HG03196 (cell line): Measurements from ENCODE around the gene MPST.
"Not testable (repeated sequence)": the region's sequence is repeated elsewhere in the genome, so short reads cannot be mapped to it uniquely, and the experiment has no call there.

Source experiments
- ATAC-seq: cut with Tn5 transposase; IDR thresholded peaks from one replicate; pipeline ENCODE4 v1.9.1; 2021; ENCODE audit not compliant: unreplicated experiment

The MPST gene

DNA sequence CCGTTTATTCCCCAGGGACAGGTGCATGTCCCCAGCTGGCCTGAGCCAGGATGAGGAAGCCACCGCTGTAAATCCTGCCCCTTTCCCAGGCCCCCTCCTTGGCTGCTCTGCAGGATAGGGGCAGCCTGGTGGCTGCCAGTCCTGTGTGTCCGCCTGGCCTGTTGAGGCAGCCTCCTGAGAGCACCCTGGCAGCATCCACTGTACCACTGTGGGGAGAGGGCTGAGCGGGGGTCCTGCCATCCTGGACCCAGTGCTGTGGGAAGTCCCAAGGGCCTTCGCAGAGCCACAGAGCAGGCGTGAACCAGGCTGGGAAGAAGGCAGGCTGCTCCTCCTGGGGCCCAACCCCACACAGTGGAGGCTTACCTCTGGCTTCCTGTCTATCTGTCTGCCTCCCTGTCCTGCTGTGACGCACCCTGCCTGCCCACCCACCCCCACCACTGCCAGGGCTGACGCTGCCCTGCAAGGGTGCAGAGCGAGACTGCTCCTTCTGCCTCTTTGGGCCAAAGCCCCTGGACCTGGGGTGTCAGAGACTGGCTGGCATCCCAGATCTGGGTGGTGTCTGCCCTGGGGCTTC, 40.4 kb downstream of the MPST start:
- ATAC-seq, result no peak

- no peak for ATAC-seq
Measured at GRCh38 chr22:37060801-37061610, 41.5 kb downstream of the MPST start.

- no peak for ATAC-seq
Measured at GRCh38 chr22:37061611-37062375, 42.3 kb downstream of the MPST start.

DNA sequence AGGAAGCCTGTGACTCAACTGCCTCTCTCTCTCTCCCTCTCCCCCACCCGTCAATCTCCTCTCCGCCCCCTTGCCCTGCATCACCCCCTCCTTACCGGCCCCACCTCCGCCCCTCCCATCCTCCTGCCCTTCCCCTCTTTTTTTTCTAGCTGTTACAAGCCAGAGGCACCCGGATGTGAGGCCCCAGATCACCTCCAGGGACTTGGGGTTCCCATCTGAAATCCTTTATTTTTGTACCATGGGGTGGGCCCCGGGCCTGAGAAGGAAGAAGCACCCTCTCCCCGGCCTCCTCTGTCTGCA, 42.8 kb downstream of the MPST start:
- no peak for ATAC-seq

DNA sequence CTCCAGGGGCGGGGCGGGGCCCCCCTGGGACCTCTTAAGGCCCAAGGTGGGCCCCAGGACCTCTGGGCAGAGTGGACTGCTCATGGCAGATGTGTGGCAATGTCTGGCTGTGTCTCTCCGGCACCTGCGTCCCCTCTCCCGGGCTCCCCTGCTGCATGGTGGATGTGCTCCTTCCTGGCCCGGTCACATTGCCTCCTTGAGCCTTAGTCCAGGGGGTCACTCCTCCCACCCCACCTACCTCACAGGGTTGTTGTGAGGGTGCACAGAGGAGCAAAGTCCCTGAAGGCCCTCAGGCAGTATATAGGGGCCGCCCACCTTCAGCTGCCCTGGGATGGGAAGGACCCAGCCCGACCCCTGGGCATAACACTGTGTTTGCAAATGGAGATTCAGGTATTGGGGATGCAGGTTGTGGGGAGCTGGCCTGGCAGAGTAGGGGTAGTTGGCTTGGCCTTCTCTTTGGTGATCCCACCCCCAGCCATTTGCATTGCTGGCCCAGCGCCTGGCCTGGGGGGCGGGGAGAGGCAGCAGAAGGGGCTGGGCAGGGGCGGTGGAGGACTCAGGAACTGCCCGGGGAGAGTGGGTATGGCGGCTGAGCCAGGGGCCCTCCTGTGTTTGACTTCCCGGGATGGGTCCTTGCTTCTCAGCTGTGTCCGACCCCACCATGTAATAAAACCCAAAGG, 43.3 kb downstream of the MPST start:
- no peak for ATAC-seq

DNA sequence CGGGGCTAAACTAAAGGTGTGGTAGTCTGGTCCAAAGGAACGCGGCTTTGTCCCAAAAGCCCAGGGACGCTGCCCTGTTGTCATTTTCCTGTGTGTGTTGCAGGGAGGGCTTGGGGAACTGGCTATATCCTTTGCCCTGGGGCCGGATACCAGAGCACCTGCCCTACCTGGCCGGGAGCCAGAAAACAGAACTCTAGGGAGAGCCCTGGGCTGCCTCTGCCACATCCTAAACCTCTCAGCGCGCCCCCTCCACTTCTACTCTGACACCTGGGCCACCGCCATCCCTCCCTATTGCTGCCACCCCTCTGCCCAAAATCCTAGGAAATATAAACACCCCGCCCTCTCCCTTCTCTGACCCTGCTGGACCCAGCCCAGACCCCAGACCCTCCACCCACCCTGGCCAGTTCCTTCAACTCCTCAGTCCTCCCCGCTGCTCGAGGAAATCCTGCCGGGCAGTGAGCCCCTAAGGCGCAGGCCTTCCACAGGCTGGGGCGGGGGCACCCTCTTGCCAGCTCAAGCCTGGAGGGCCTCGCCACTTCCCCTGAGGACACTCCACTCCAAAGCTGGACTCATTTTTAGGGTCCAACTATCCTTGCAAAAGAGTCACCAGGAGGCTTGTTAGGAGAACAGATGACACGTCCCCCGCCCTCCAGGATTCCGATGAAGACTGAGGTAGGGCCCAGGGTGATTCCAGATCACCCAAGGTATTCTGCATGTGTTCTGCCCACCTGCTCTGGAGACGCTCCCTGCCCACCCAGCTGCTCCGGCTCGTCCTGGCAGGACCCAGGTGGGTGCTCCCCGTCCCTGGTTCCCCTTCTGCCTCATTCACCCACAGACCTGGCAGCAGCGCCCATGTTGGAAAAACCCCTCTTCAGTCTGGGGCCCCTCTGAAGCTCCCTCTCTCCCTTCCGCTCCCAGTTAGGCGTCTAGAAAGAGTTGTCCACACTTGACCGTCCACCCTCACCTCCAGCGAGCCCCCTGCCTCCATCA, 44.2 kb downstream of the MPST start:
- ATAC-seq, result no peak

- ATAC-seq, result no peak
Measured at GRCh38 chr22:37064553-37064952, 45.0 kb downstream of the MPST start.

DNA sequence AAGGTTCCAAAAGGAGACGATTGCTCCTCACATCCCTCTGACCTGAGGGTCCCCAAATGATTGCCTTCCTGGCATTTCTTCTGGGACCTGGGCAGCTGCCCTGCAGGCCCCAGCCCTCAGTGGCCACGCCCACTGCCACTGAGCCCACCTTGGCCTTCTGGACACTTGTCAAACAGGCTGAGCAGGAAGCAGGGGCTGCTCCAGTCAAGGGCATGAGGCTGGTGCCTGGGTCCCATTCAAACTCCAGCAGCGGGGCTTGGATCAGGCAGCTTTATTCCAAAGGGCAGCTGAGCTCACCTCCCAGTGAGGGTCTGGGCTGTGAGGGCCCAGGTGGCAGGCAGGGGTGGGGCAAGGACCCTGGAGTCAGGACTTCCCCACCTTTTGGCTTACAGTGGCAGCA, 45.6 kb downstream of the MPST start:
- ATAC-seq, result no peak

- ATAC-seq, result no peak
Measured at GRCh38 chr22:37065961-37066360, 46.4 kb downstream of the MPST start.

DNA sequence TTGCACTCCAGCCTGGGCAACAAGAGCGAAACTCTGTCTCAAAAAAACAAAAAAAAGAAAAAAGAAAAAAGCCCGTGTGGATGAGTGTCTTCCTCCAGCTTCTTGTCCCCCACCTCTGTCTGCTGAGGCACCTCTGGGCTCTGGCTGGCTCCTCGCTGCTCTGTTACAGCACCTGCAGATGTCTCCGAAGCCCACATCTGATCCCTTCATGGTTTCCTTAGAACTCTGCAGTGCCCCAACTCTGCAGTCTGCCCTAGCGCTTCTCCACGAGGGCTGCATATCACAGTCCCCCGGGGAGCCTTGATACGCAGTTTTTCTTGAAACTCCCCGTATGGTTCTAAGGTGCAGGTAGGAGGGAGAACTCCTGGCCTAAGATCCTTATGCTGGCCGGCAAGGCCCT, 47.9 kb downstream of the MPST start:
- no peak for ATAC-seq

- ATAC-seq, result no peak
Measured at GRCh38 chr22:37068859-37069258, 49.3 kb downstream of the MPST start.

GRCh38 chr22:37069319-37069718, 49.8 kb downstream of the MPST start:
- no peak for ATAC-seq

- ATAC-seq, result no peak
Measured at GRCh38 chr22:37069719-37070118, 50.2 kb downstream of the MPST start.

DNA sequence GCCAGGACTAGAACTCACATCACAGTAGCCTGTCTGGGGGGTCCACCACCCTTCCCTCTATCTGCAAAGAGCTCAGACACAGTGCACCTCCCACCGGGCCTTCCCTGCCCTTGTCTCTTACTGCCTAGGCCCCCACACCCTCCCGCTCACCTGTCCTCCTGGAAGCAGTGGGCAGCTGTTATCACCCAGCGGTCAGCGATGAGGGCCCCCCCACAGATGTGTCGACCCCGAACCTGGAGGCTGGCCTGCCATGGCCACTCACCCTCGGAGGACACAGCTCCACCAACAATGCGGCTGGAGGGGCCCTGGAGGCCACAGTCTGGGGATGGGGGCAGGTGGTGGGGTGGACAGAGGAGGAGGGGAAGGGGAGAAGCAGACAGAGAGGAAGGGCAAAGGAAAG, 50.8 kb downstream of the MPST start:
- no peak for ATAC-seq

DNA sequence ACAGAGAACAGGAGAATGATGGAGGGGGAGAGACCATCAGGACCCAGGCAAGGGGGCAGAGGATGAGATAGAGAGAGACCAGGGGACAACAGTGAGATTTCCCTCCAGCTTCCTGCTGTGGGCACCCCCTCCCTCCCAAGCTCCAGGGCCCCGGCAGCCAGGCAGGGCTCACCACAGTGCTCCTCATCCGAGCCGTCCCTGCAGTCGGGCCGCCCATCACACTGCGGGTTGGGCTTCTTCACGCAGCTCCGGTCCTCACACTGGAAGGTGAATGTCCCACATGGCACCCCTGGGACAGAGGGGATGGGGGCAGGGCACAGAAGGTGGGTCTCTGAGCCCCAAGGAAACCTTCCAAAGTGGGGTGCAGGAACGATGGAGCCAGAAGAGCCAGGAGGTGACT, 51.2 kb downstream of the MPST start:
- ATAC-seq, result no peak

- ATAC-seq, result not testable (repeated sequence)
Measured at GRCh38 chr22:37071850-37072592, 52.5 kb downstream of the MPST start.

GRCh38 chr22:37072673-37073072, 53.1 kb downstream of the MPST start:
- ATAC-seq, result no peak

DNA sequence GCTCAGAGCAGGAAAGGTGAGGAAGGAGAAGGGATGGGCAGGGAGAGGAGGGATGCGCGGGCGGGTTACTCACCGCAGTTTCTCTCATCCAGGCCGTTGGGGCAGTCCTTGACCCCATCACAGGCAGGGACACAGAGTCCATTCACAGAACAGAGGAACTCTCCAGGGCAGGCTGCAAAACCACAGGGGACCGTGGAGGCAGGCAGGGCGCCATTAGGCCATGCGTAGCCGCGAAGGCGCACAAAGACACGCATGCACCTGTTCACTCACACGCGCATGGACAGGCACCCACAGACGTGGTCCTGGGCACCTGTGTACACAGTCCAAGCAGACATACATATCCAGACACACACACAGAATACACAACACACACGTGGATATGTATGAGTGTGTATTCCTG, 55.0 kb downstream of the MPST start:
- ATAC-seq, result no peak

DNA sequence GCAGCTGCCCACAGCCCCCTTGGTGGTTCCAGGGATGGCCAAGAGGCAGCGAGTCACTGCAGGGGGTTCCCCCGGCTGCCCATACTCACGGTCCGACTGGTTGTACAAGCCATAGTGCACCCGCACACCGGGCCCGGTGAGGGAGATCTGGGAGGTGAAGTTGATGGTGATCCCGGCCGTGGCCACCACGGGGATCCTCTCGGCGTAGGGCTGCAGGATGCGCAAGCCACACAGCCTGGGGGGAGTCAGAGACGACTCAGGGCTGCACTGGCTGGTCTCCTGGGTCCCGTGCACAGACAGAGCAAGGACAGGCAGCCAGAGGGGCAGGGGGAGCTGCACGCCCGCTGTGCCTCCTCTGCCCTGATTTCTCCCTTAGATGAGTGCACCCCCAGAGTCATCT, 55.5 kb downstream of the MPST start:
- ATAC-seq, result no peak
